Calu3 (cell line): ENCODE data around the gene TNF. TPM values are rescaled to one million over a fixed set of nuclear protein-coding genes. Genes with fewer than 3 reads are reported as not detected.

Experiments
- BruUV-seq: library from RNA; stranded (reverse); fragments of 400-500 nt; replicated peaks from 2 replicates; lab custom pipeline; 2021; lab: Mats Ljungman, UMichigan
- CTCF ChIA-PET: fragments of 300-600 bp; sonication (Branson Sonifier 250); formaldehyde crosslinking; loops from one replicate; lab custom pipeline; 2022; ENCODE audit warnings: antibody characterized with exemption; lab: Charles Lee
- DNase-seq: peaks from one replicate; pipeline ENCODE4 v3.0.0; 2022
- H3K27ac Mint-ChIP-seq: one replicate; pipeline ENCODE4 v1.8.0; 2022; ENCODE audit warnings: mixed read lengths; ENCODE audit not compliant: unreplicated experiment
- H3K27me3 Mint-ChIP-seq: one replicate; pipeline ENCODE4 v1.8.0; 2022; ENCODE audit warnings: mixed read lengths; ENCODE audit not compliant: unreplicated experiment
- H3K36me3 Mint-ChIP-seq: one replicate; pipeline ENCODE4 v1.8.0; 2022; ENCODE audit warnings: mild to moderate bottlenecking, moderate library complexity, mixed read lengths; ENCODE audit not compliant: insufficient read depth, unreplicated experiment
- H3K4me1 Mint-ChIP-seq: one replicate; pipeline ENCODE4 v1.8.0; 2022; ENCODE audit warnings: mild to moderate bottlenecking, low read depth, mixed read lengths; ENCODE audit not compliant: unreplicated experiment
- H3K4me3 Mint-ChIP-seq: one replicate; pipeline ENCODE4 v1.8.0; 2022; ENCODE audit warnings: mild to moderate bottlenecking, low read depth, moderate library complexity, mixed read lengths; ENCODE audit not compliant: unreplicated experiment
- H3K9me3 Mint-ChIP-seq: one replicate; pipeline ENCODE4 v1.8.0; 2022; ENCODE audit warnings: low read depth, mixed read lengths; ENCODE audit not compliant: unreplicated experiment
- CTCF ChIP-seq: fragments of 200-600 bp; IDR thresholded peaks from one replicate; pipeline ENCODE4 v1.8.0; 2022; ENCODE audit warnings: antibody characterized with exemption; ENCODE audit not compliant: unreplicated experiment
- intact Hi-C: fragments of 100-400 bp; cut with micrococcal nuclease; formaldehyde crosslinking; loops from one replicate; pipeline ENCODE4 v1.10.0; 2022; ENCODE audit not compliant: unreplicated experiment
- total RNA-seq: library from RNA; stranded (reverse); gene quantifications from 2 replicates; pipeline ENCODE4 v1.2.3, GENCODE V29; 2022

Gene TNF
- total RNA-seq, 1 experiment from 2014 or later = 0.68 TPM

DNA sequence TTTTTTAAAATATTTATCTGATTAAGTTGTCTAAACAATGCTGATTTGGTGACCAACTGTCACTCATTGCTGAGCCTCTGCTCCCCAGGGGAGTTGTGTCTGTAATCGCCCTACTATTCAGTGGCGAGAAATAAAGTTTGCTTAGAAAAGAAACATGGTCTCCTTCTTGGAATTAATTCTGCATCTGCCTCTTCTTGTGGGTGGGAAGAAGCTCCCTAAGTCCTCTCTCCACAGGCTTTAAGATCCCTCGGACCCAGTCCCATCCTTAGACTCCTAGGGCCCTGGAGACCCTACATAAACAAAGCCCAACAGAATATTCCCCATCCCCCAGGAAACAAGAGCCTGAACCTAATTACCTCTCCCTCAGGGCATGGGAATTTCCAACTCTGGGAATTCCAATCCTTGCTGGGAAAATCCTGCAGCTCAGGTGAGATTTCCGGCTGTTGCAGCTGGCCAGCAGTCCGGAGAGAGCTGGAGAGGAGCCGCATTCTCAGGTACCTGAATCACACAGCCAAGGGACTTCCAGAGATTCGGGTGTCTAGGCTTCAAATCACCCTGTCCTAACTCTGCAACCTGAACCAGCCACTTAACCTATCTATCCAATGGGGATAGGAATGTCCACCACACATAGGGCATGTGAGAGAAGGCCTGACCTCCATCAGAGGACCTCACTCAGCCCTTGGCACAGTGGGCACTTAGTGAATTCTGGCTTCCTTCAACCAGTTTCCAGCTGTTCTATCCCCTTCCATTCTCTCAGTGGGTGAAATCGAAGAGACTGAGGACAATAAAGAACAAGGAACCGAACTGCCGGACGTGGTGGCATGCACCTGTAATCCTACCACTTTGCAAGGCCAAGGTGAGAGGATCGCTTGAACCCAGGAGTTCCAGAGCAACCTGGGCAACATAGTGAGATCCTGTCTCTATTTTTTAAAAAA lies 3.1 kb downstream of the TNF start:
- Mint-ChIP-seq H3K27me3 (peaks cover 57% of the 10 kb centered on the region), H3K4me3 (no peak overlapping the region), H3K27ac (no peak overlapping the region), H3K9me3 (no peaks in the 10 kb centered on the region), H3K36me3 (peaks cover 13% of the 10 kb centered on the region), H3K4me1 (peaks cover 26% of the 10 kb centered on the region)
- no peak for TF ChIP-seq CTCF
- intact Hi-C loops = no loop called here
- CTCF ChIA-PET = interaction anchor here (1.2 to 1.8 kb wide), 2 partner anchors 20 to 32 kb away, joined by 4 to 5 read pairs; partner anchors contain the start of gene ATP6V1G2
- no TSS peak for BruUV-seq
- peak; percentile 45 for DNase-seq

GRCh38 chr6:31579119-31579505 lies 3.7 kb downstream of the TNF start:
- DNase-seq = no peak
- Mint-ChIP-seq H3K27ac (no peak overlapping the region), H3K9me3 (no peaks in the 10 kb centered on the region), H3K27me3 (peaks cover 51% of the 10 kb centered on the region), H3K36me3 (peaks cover 13% of the 10 kb centered on the region), H3K4me1 (peaks cover 26% of the 10 kb centered on the region), H3K4me3 (no peak overlapping the region)
- TF ChIP-seq CTCF = no peak
- CTCF ChIA-PET = interaction anchor here (1.2 to 2.3 kb wide), 2 partner anchors 18 to 33 kb away, joined by 4 to 34 read pairs; partner anchors contain the start of gene ATP6V1G2
- intact Hi-C loops = no loop called here
- no TSS peak for BruUV-seq

GRCh38 chr6:31579546-31580437 lies 4.4 kb downstream of the TNF start:
- Mint-ChIP-seq H3K4me3 (peak overlapping the region; percentile 91), H3K36me3 (peaks cover 13% of the 10 kb centered on the region)

More at GRCh38 chr6:31579546-31580437, 4.4 kb downstream of the TNF start:
- no TSS peak for BruUV-seq
- no peak for TF ChIP-seq CTCF
- peaks cover 44% of the 10 kb centered on the region for H3K27me3 Mint-ChIP-seq
- no peak for DNase-seq
- H3K9me3 Mint-ChIP-seq = no peaks in the 10 kb centered on the region
- CTCF ChIA-PET = interaction anchor here (1.4 to 2.3 kb wide), 4 partner anchors 18 to 82 kb away, joined by 3 to 34 read pairs (median 6); partner anchors contain the start of genes DDX39B and MICB
- no peak overlapping the region for H3K27ac Mint-ChIP-seq
- peaks cover 26% of the 10 kb centered on the region for H3K4me1 Mint-ChIP-seq
- intact Hi-C loops = no loop called here
